ENCODE results near the gene LITAF. TPM values are rescaled to one million over a fixed set of nuclear protein-coding genes. Genes with fewer than 3 reads are reported as not detected.
A peak's percentile ranks its signal among the peaks of the same experiment; 100 is the strongest.
"Not testable (repeated sequence)": the region's sequence is repeated elsewhere in the genome, so short reads cannot be mapped to it uniquely, and the experiment has no call there.

The LITAF gene
- total RNA-seq, 1 donor from 2014 or later = 71.6 TPM

- Histone ChIP-seq H3K4me3 (ENCODE audit: low read depth, low read length) (no peak overlapping the region), H3K36me3 (ENCODE audit: control insufficient read depth, insufficient read depth, low read length) (peaks cover 21% of the 10 kb centered on the region), H3K27me3 (ENCODE audit: control insufficient read depth, insufficient read depth, low read length) (no peaks in the 10 kb centered on the region)
- DNase-seq (ENCODE audit: low read depth) = no peak
- FAIRE-seq = no peak
- TF ChIP-seq CTCF (IDR thresholded peaks at IDR 0.05; ENCODE audit: insufficient read depth, low read length, severe bottlenecking) = no peak
Observed at GRCh38 chr16:11561454-11561805, 25.3 kb downstream of the LITAF start.

- FAIRE-seq (no peak), DNase-seq (ENCODE audit: low read depth) (peak; percentile 91)
- no peak for TF ChIP-seq CTCF (IDR thresholded peaks at IDR 0.05; ENCODE audit: insufficient read depth, low read length, severe bottlenecking)
- Histone ChIP-seq H3K36me3 (ENCODE audit: control insufficient read depth, insufficient read depth, low read length) (peaks cover 23% of the 10 kb centered on the region), H3K4me3 (ENCODE audit: low read depth, low read length) (no peak overlapping the region), H3K27me3 (ENCODE audit: control insufficient read depth, insufficient read depth, low read length) (no peaks in the 10 kb centered on the region)
Observed at GRCh38 chr16:11560701-11561453, 25.8 kb downstream of the LITAF start.

GRCh38 chr16:11558308-11558823 lies 28.4 kb downstream of the LITAF start:
- not testable (repeated sequence) for H3K27me3 ChIP-seq (ENCODE audit: control insufficient read depth, insufficient read depth, low read length); H3K4me3 ChIP-seq (ENCODE audit: low read depth, low read length); FAIRE-seq; DNase-seq (ENCODE audit: low read depth)
- H3K36me3 ChIP-seq (ENCODE audit: control insufficient read depth, insufficient read depth, low read length) = peaks cover 33% of the 10 kb centered on the region

- H3K4me3 ChIP-seq (ENCODE audit: low read depth, low read length) = no peak overlapping the region
- H3K27me3 ChIP-seq (ENCODE audit: control insufficient read depth, insufficient read depth, low read length) = no peaks in the 10 kb centered on the region
- H3K36me3 ChIP-seq (ENCODE audit: control insufficient read depth, insufficient read depth, low read length) = peaks cover 38% of the 10 kb centered on the region
- FAIRE-seq (no peak), DNase-seq (ENCODE audit: low read depth) (no peak)
- no peak for TF ChIP-seq CTCF (IDR thresholded peaks at IDR 0.05; ENCODE audit: insufficient read depth, low read length, severe bottlenecking)
Observed at GRCh38 chr16:11557801-11558200, 28.9 kb downstream of the LITAF start.

- no peak overlapping the region for H3K4me3 ChIP-seq (ENCODE audit: low read depth, low read length)
- peaks cover 42% of the 10 kb centered on the region for H3K36me3 ChIP-seq (ENCODE audit: control insufficient read depth, insufficient read depth, low read length)
- H3K27me3 ChIP-seq (ENCODE audit: control insufficient read depth, insufficient read depth, low read length) = no peaks in the 10 kb centered on the region
- FAIRE-seq (no peak), DNase-seq (ENCODE audit: low read depth) (no peak)
- TF ChIP-seq CTCF (IDR thresholded peaks at IDR 0.05; ENCODE audit: insufficient read depth, low read length, severe bottlenecking) = no peak
Observed at GRCh38 chr16:11556945-11557720, 29.6 kb downstream of the LITAF start.

GRCh38 chr16:11556214-11556819 lies 30.4 kb downstream of the LITAF start:
- TF ChIP-seq CTCF (IDR thresholded peaks at IDR 0.05; ENCODE audit: insufficient read depth, low read length, severe bottlenecking) = no peak
- no peak overlapping the region for H3K4me3 ChIP-seq (ENCODE audit: low read depth, low read length)
- DNase-seq (ENCODE audit: low read depth) = no peak
- H3K36me3 ChIP-seq (ENCODE audit: control insufficient read depth, insufficient read depth, low read length) = peaks cover 44% of the 10 kb centered on the region
- no peaks in the 10 kb centered on the region for H3K27me3 ChIP-seq (ENCODE audit: control insufficient read depth, insufficient read depth, low read length)
- no peak for FAIRE-seq

Measured in bronchial epithelial cell (primary cell).